ENCODE measurements around the gene RASAL2.
"Not testable (repeated sequence)": the region's sequence is repeated elsewhere in the genome, so short reads cannot be mapped to it uniquely, and the experiment has no call there.

The RASAL2 gene

GRCh38 chr1:178072326-178072725 is 21.6 kb upstream of the RASAL2 start:
- DNase-seq: no peak

DNA sequence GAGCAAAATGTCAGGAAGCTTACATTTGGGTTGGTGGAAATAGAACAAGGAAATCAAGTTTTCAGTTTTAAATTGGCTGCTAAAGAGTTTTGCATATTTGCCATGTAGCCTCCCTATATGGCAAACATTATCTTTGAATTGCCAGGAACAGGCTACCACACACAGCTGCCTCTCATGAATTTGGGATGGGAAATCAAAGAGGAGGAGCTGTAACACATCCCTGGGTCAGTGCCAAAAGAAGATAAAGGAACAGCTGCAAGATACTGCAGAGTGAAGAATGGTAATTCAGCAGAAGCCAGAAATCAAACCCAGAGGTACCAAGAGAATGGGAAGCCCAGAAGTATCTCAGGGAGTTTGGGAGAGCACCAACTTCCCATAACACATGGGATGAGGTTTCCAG is 18.6 kb upstream of the RASAL2 start:
- peak; percentile 13 for DNase-seq

GRCh38 chr1:178076607-178077006 is 17.3 kb upstream of the RASAL2 start:
- no peak for DNase-seq

DNA sequence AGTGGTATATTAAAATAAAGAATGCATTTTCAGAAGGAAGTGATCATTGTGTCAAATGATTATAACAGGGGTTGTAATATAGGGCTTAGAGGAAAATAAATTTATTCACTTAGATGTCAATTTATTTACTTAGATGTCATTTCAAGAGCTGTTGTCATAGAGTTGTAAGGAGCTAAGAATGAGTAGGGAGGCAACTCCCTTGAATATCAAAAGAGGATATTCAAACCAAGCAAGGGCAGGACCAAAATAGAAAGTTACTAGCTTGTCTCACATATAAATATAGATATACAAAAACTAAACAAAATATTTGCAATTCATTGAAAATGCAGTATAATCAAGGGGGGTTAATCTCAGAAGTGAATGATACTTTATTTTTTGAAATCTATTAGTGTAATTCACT is 16.0 kb upstream of the RASAL2 start:
- no peak for DNase-seq

- peak; percentile 5 for DNase-seq
These were observed 7.6 kb upstream of the RASAL2 start for GRCh38 chr1:178086294-178086693.

GRCh38 chr1:178086766-178087165 is 7.1 kb upstream of the RASAL2 start:
- DNase-seq: peak; percentile 69

DNA sequence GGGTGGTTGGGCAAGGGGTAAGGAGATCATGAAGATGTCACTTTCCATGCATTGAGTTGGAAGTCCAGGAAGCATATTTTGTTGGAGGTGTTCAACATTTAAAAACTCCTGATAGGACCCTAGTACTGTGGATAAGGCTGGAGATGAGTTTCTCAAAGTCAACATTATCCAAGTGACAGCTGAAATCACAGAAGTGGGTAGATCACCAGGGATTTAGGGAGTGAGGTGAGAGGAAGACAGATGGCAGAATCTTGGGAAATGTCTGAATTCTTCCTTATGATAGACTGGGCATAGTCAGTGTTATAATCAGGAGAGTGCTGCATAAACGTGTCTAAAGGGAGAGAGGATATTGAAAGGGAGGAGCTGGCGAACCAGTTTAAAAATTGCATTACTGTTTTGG is 5.3 kb upstream of the RASAL2 start:
- DNase-seq: no peak

DNA sequence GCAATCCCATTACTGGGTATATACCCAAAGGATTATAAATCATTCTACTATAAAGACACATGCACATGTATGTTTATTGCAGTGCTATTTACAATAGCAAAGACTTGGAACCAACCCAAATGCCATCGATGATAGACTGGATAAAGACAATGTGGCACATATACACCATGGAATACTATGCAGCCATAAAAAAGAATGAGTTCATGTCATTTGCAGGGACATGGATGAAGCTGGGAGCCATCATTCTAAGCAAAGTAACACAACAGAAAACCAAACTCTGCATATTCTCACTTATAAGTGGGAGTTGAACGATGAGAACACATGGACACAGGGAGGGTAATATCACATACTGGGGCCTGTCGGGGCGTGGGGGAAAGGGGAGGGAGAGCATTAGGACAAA is 2.5 kb upstream of the RASAL2 start:
- not testable (repeated sequence) for DNase-seq

DNA sequence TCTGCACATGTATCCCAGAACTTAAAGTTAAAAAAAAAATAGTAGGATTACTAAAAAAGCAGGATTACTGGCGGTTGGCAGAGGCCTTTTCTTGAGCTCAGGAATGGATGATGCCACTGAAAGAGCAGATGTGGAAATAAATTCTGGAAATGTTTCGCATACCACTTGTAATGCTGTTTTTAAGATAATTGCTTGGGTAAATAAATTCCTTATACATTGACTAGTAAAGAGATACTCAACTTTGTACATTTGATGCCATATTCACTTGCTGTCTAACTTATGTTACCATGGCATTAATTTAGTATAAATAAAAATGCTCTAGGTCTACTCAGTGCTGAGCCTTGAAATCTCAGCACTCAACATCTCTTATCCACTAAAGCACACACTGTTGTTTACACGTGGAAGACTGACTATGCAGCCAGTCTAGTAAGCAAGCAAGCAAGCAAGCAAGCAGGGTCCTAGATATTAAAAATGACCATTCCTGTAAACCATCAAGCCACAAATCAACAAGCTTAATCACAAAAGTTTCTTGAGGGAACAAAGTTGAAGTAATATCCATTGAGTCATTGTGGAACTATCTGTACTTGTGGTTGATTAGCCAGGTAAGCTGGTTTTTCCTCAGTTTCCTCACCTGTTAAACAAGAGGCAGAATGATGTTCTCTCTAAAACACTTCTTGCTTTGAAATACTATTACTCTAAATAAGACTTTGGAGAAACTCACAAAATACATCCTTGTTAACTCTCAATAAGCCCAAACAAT is 1.7 kb upstream of the RASAL2 start:
- DNase-seq: peak; percentile 72

- DNase-seq: no peak
These were observed 918 bp upstream of the RASAL2 start for GRCh38 chr1:178092878-178093493.

DNA sequence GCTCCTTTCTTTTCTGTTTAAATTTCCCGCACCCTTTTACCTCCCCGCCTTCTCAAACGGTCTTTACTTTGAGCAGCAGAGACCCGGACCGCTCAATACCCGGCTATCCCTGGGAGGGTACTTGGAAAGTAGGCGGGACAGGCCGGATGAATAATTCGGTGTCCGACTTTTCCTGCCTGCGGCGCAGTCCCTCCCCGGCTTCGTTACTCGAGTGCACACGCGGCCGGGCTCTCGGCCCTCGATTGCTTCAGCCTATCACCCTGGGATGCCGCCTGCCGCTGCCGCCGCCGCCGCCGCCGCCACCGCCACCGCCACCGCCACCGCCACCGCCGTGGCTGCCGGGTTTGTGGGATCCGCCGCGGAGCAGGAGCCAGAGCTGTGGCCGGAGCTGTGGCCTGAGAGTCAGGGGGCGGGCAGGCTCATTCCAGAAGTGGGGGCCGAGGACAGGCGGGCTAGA is 382 bp upstream of the RASAL2 start:
- peak; percentile 97 for DNase-seq

DNA sequence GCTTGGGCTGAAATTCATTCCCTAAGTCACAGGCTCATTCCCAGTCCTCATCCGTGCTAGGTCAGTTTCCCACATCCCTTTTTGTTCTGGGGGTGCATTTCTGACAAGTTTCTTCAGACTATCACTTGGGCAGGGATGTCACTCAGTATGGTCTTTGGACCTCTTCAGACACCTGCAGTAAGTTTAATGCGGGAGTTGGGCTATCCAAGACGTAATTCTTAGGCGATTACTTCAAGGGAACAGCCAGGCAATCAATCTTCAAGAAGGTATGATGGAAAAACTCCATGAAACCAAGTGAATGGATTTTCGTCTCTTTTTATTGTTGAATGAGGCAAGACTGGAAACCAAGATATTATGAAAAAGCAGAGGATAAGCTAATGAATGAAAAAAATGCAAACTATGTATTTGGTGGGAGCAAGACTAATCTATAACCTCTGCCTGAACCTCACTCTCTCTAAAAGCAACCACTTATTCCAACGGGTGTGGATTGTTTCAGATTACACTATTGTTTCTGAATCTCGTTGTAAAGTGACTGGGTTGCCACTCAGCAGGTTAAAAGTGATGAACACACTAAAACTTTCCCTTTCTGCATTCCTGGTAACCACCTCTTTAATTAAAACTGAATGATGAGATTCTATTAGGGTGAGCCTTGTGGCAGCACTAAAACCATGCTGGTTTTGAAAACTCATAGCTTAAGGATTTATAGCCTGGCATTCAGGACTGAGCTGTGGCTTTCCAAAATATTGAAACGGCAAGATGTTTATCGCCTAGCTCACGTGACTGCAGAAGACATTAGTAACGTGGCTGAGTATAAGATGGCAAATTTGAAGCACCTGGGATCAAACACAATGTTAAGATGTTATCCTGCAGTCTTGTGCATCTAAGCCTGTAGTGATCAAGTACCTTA is 1.1 kb downstream of the RASAL2 start:
- peak; percentile 71 for DNase-seq

DNA sequence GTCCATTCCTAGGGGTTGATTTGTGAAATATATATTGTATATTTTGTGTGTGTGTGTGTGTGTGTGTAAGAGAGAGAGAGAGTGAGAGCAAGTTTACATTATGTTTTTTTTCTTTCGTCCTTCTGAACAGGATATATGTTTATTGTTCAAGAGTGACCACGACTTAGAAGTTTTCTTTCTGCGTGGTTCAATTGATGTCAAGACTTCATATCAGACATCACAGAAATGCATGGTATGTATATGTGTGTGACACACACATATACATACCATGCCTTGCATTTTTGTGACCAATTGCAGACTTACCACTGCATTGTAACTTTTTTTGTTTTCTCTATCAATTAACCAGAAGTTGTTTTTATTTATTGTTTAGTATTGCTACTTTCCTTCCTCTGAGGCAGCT is 2.5 kb downstream of the RASAL2 start:
- DNase-seq: peak; percentile 74

DNA sequence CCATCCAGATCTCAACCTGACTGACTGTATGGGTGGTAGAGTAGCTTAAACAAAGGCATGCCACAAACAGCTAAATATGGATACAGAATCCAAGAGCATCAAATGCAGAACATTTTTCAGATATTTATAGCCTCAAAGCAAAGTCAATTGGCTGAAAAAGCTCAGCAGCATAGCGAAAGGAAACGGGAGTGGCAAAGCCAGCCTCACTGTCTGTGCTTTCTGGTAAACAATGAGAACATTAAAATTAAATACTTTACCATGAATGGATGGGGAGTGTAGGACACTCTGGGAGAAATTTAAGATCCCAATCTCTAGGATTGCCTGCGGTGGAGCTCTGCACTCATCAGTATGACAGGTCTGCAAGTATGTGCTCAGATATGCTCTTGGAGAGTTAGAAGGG is 4.4 kb downstream of the RASAL2 start:
- peak; percentile 35 for DNase-seq

GRCh38 chr1:178101266-178101630 is 7.3 kb downstream of the RASAL2 start:
- no peak for DNase-seq

- DNase-seq: peak; percentile 51
These were observed 7.8 kb downstream of the RASAL2 start for GRCh38 chr1:178101654-178102053.

DNA sequence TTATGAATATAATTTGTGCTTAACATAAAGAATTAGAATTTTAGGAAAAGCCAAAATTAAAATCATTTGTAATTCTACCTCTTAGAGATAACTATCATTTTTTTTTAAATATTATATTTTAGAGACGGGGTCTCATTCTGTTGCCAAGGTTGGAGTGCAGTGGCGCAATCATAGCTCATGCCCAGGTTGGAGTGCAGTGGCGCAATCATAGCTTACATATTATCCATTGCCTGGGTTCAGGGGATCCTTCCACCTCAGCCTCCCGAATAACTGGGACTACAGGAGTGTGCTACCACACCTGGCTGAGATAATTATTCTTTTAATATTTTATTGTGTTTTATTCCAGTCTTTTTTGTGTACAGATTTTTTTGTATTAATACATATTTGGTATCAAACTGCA is 8.3 kb downstream of the RASAL2 start:
- DNase-seq: no peak

DNA sequence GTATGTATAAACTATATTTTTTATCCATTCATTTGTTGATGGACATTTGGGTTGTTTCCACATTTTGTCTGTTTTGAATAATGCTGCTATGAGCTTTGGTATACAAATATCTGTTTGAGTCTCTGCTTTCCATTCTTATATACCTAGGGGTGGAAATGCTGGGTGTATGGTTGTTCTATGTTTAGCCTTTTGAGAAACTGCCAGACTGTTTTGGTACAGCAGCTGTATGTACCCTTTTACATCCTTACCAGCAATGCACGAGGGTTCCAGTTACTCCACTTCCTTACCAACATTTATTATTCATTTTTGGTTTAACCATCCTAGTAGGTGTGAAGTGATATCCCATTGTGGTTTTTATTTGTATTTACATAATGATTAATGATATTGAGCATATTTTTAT is 13.9 kb downstream of the RASAL2 start:
- DNase-seq: no peak

DNA sequence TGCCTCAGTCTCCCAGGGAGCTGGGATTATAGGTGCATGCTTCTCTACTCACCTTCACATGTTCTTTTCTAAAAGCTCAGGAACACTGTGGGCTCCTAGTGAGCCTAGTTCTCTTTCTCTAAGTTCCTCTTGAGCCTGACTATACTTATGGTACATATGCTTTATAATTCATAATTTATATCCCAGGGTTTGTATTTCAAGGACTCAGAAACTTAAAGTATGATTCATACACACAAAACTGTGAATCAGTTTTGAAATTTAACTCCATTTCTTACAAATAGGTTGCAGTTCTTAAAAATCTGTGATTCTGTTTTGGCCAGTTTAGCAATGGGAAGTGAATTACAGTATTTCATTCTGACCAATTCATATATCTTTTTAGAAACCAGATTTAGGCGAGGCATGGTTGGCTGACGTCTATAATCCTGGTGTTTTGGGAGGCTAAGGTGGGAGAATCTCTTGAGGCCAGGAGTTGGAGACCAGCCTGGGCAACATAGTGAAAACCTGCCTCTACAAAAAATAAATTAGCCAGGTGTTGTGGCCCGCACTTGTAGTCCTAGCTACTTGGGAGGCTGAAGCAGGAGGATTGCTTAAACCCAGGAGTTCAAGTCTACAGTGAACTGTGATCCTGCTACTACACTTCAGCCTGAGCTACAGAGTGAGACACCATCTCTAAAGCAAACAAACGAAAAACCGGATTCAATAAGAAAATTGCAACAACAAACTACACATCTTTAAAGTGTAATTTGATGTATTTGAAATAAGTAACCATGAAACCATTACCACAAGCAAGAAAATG is 15.6 kb downstream of the RASAL2 start:
- DNase-seq: peak; percentile 57

DNA sequence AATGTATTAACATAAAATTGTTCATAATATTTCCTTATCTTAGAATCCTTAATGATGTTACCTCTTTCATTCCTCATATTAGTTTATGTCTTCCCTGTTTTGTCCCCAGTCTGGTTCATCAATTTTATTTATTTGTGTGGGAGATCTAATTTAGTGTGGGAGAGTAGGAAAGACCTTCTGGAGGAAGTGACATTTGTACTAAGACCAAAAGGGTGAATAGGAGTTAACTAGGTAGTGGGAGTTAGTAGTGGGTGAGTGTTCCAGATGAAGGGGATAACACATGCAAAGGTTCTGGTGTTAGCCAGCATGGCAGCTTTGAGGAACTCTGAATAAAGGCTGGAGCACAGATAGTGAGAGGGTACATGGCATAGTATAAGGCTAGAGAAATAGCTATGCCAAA is 21.4 kb downstream of the RASAL2 start:
- no peak for DNase-seq

DNA sequence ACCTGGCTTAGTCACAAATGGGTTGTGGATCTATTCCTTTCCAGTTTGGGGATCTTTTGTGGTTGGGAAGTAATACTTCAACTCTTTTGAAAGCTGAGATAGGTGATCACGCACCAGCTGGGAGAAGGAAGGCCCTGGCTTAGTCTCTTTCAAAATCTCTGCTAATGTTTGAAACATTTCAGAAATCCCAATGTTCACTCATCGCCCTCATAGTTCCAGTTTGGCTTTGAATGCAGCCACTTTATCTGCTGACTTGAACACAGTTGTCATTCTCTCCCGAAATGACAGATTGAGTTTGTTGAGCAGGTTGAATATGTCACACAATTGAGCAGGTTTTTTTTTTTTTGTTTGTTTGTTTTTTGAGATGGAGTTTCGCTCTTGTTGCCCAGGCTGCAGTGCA is 24.6 kb downstream of the RASAL2 start:
- no peak for DNase-seq

GRCh38 chr1:178119628-178120027 is 25.7 kb downstream of the RASAL2 start:
- DNase-seq: no peak

DNA sequence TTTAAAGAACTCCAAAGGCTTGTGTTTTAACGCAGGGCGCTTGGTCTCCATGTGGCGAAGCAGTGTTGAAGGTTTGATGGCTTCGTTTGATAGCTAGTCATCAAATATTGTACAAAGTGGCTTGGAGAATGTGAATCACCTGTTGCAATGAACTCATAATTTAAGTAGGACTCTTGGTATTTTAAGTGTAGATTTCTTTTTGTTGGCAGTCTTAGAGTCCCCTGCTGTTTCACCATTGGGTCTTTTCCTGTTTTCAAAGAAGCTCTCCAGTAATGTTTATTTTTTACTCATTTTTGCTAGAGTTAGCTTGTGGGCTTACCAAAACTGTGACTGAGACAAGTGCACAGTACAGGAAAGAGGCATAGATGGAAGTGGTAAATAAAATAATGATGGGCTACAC is 26.2 kb downstream of the RASAL2 start:
- DNase-seq: no peak
